Esophagus muscularis mucosa (tissue), 4 donors: ENCODE results near the gene ATG9A.

Experiments used
- EP300 ChIP-seq: sonication (generic); formaldehyde crosslinking; IDR thresholded peaks from one replicate; pipeline ENCODE4 v1.6.1; 2017; ENCODE audit warnings: antibody characterized with exemption
- POLR2A ChIP-seq: fragments of 450-650 bp; IDR thresholded peaks from one replicate; pipeline ENCODE4 v1.6.1; 2017; ENCODE audit warnings: antibody characterized with exemption, moderate library complexity, mild to moderate bottlenecking, low read depth
- POLR2AphosphoS5 ChIP-seq, 2 donors: sonication (generic); formaldehyde crosslinking; IDR thresholded peaks; one replicate each; pipeline ENCODE4 v1.6.1; 2017; ENCODE audit warnings: antibody characterized with exemption in 2 of 2
- TF ChIP-seq, protein P1 (sequence below), 3 experiments: fragments of 200-600 bp in 2 of 3; fragments of 450-650 bp in 1 of 3; sonication (generic) in 2 of 3; IDR thresholded peaks; one replicate each; pipeline ENCODE4 v1.5.1; 2017 to 2019; ENCODE audit warnings: antibody characterized with exemption in 3 of 3, mild to moderate bottlenecking in 2 of 3, moderate library complexity in 1 of 3

DNA sequence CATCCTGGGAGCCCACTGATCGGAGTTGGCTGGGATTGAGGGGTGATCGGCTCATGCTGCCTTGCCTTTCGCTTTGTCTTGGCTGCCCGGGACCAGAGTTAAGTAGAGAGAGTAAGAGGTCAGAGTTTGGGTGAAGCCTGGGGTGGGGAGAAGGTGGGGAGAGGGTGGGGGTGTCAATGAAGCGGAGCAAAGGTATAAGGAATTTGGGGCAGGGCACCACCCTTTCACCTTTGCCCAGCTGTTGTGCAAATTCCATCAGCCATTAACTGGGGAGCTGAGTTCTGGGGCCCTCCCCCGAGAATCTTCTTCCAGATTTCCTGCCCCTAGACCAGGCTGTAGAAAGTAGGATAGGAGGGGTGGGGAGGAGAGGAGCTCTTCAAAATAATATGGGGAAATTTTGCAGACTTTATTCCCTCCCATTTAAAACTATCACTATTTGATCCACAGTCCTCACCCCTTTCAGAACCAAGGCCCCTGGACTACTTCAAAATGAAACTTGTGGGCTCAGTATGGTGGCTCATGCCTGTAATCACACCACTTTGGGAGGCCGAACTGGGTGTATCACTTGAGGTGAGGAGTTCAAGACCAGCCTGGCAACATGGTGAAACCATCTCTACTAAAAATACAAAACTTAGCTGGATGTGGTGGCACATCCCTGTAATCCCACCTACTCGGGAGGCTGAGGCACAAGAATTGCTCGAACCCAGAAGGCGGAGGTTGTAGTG lies 59.3 kb downstream of the ATG9A start, which contains the start of gene SLC23A3:
- TF ChIP-seq, protein P1, sequence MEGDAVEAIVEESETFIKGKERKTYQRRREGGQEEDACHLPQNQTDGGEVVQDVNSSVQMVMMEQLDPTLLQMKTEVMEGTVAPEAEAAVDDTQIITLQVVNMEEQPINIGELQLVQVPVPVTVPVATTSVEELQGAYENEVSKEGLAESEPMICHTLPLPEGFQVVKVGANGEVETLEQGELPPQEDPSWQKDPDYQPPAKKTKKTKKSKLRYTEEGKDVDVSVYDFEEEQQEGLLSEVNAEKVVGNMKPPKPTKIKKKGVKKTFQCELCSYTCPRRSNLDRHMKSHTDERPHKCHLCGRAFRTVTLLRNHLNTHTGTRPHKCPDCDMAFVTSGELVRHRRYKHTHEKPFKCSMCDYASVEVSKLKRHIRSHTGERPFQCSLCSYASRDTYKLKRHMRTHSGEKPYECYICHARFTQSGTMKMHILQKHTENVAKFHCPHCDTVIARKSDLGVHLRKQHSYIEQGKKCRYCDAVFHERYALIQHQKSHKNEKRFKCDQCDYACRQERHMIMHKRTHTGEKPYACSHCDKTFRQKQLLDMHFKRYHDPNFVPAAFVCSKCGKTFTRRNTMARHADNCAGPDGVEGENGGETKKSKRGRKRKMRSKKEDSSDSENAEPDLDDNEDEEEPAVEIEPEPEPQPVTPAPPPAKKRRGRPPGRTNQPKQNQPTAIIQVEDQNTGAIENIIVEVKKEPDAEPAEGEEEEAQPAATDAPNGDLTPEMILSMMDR (IDR thresholded peaks at IDR 0.05) = no peak
- TF ChIP-seq EP300 (no peak), POLR2A (no peak), POLR2AphosphoS5 (IDR thresholded peaks at IDR 0.05) (no peak)
